ENCODE measurements around the gene KLC3. TPM values are rescaled to one million over a fixed set of nuclear protein-coding genes. Genes with fewer than 3 reads are reported as not detected.

Gene KLC3
- total RNA-seq, 1 donor from 2014 or later: 7.8 TPM

DNA sequence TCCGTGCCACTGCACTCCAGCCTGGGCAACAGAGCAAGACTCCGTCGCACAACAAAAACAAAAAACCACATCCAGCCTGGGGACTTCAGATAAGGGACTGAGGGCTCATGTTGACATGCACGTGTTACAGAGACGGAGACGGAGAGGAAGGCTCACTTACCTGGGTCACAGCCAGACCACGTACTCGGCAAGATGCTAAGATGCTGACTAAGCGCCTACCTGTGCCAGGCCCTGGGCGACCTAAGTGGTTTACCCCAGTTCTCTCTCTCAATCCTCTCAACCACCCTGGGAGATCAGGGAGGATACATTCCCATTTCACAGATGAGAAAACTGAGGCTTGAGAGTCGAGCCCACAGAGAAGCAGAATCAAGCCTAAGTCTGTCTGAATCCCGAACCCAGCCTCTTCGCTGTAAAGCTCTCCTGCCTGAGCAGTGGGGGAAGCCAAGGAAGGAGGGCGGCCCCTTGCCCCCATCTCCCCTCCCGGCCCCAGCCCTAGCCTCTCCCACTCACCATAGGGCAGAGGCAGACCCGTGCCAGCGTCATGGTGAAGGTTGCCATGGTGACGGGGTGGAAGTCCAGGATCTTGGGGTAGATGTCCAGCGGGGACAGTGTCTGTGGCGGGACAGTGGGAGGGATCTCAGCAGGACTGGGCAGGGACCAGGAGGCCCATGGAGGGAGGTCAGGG lies 16.4 kb downstream of the KLC3 start:
- TF ChIP-seq, protein P1, sequence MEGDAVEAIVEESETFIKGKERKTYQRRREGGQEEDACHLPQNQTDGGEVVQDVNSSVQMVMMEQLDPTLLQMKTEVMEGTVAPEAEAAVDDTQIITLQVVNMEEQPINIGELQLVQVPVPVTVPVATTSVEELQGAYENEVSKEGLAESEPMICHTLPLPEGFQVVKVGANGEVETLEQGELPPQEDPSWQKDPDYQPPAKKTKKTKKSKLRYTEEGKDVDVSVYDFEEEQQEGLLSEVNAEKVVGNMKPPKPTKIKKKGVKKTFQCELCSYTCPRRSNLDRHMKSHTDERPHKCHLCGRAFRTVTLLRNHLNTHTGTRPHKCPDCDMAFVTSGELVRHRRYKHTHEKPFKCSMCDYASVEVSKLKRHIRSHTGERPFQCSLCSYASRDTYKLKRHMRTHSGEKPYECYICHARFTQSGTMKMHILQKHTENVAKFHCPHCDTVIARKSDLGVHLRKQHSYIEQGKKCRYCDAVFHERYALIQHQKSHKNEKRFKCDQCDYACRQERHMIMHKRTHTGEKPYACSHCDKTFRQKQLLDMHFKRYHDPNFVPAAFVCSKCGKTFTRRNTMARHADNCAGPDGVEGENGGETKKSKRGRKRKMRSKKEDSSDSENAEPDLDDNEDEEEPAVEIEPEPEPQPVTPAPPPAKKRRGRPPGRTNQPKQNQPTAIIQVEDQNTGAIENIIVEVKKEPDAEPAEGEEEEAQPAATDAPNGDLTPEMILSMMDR (conservative IDR thresholded peaks at IDR 0.05; ENCODE audit: low read depth, low read length): no peak
- H3K4me3 ChIP-seq (ENCODE audit: low read depth, low read length): no peak overlapping the region
- no peak for DNase-seq (ENCODE audit: low read depth)

DNA sequence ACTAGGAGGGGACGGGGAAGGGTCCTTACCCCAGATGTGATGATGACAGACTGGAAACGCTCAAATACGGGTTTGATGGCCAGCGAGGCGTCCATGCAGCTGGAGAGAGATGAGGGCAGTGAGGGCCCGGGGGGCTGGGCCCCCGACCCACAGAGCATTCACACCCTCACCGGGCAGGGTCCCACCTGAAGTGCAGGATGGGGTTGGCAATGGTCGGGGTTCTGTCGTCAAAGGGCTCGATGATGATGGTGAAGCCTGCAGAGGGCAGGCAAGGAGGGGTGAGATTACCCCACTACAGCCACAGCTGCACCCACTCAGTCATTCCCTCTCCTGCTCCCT lies 16.9 kb downstream of the KLC3 start:
- TF ChIP-seq, protein P1 (conservative IDR thresholded peaks at IDR 0.05; ENCODE audit: low read depth, low read length): no peak
- H3K4me3 ChIP-seq (ENCODE audit: low read depth, low read length): no peak overlapping the region
- no peak for DNase-seq (ENCODE audit: low read depth)

DNA sequence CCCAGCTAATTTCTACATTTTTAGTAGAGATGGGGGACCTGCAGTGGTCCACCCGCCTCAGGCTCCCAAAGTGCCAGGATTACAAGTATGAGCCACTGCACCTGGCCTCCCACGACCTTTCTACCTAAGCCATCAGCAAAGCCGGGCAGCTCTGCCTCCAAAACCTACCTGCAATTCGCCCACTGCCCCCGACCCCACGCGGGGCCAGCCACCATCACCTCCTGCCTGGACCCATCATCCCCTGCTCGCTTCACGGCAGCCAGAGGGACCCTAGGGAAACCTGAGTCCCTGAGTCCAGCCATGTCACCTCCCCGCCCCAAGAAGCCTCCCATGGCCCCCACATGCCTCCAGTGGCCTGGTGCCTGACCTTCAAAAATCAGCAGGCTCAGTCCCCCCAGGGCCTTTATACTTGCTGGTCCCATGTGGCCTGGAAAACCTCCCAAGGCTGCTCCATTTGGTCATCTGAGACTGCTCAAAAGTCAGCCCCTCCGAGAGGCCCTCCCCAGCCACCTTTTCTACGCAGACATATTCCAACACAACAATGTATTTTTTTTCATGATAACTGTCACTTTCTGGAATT lies 17.8 kb downstream of the KLC3 start:
- TF ChIP-seq, protein P1 (conservative IDR thresholded peaks at IDR 0.05; ENCODE audit: low read depth, low read length): no peak
- DNase-seq (ENCODE audit: low read depth): no peak

DNA sequence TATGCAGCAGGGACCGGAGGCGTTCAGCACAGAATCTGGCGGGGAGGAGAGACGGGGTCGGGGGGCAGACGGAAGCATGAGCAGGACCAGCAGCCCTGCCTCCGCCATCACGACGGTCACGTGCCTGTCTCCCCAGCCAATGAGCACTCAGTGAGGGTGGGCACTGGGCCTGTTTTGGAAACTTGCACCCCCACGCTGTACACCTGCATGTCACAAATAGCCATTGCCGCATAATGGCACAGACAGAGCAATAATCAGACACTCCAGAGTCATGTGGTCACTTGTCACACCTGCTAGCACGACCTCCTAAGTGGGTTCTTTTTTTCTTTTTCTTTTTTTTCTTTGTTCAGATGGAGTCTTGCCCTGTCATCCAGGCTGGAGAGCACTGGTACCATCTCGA lies 21.1 kb downstream of the KLC3 start:
- TF ChIP-seq, protein P1 (conservative IDR thresholded peaks at IDR 0.05; ENCODE audit: low read depth, low read length): no peak
- H3K4me3 ChIP-seq (ENCODE audit: low read depth, low read length): no peak overlapping the region
- no peak for DNase-seq (ENCODE audit: low read depth)

More for the DNA sequence above, 17.8 kb downstream of the KLC3 start:
- no peak overlapping the region for H3K4me3 ChIP-seq (ENCODE audit: low read depth, low read length)

DNA sequence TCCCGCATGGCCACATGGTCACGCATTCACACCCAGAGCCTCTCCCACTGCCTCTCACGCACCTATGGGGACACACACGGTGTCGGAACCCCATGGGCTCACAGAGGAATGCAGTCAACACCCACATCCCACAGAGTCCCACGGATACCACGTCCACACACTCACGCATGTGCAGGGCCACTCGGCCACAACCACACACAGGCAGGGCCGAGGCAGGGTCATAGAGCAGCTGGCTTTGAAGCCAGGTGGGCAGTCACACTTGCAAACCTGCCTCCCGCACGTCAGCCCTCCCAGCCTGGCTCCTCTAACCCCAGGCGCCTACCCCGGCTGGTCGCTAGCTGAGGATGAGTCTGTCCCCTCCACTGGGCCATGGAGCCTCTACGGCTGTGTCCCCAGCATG lies 21.7 kb downstream of the KLC3 start:
- no peak for DNase-seq (ENCODE audit: low read depth)
- no peak overlapping the region for H3K4me3 ChIP-seq (ENCODE audit: low read depth, low read length)
- TF ChIP-seq, protein P1 (conservative IDR thresholded peaks at IDR 0.05; ENCODE audit: low read depth, low read length): no peak

DNA sequence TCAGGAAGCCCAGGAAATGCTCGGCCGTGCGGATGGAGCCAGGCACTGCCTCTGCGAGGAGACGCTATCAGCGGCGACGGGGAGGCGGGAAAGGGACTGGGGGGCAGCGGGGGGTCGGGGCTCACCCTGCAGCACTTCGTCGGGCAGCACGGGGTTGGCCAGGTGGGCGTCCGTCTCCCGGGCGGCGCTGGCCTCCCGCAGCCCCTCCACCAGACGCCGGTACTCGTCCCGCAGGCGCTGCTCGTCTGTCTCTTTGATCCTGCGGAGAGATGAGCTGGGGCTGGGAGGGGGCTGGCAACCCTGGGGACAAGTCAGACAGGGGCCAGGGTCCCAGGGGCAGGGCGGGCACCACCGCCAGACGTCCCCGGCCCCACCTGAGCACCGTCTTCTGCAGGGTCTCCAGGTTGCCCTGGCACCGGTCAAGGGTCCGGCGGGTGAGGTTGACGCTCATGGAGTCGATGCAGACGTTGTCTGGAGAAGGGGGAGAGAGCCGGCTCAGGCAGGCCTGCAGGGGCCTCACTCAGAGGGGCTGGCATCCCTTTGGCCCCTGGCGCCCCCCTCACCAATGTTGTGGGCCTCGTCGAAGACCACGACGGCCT lies 23.4 kb downstream of the KLC3 start:
- TF ChIP-seq, protein P1 (conservative IDR thresholded peaks at IDR 0.05; ENCODE audit: low read depth, low read length): no peak
- DNase-seq (ENCODE audit: low read depth): no peak
- no peak overlapping the region for H3K4me3 ChIP-seq (ENCODE audit: low read depth, low read length)
